ENCODE data around the gene PRSS50. TPM values are rescaled to one million over a fixed set of nuclear protein-coding genes. Genes with fewer than 3 reads are reported as not detected.
"Not testable (repeated sequence)": the region's sequence is repeated elsewhere in the genome, so short reads cannot be mapped to it uniquely, and the experiment has no call there.

PRSS50 gene
- total RNA-seq (0.26 TPM), polyA plus RNA-seq (0.10 TPM)

- Histone ChIP-seq H3K4me1 (ENCODE audit: insufficient read depth) (no peaks in the 10 kb centered on the region), H3K27ac (ENCODE audit: low read depth) (no peak within 1 kb of the TSS), H3K4me3 (ENCODE audit: low read depth, low read length) (no peak within 1 kb of the TSS), H3K36me3 (ENCODE audit: insufficient read depth) (no peaks in the 10 kb centered on the region)
- WGBS, result 43% methylated on average over 61 of the region's 61 CpGs
- no peak for DNase-seq (ENCODE audit: extremely low spot score)
Observed at GRCh38 chr3:46717447-46718231, at the start of gene PRSS50. Gene PRSS50 (minus strand): TSS chr3:46717869. CDS start chr3:46717824, 45 bp downstream.

DNA sequence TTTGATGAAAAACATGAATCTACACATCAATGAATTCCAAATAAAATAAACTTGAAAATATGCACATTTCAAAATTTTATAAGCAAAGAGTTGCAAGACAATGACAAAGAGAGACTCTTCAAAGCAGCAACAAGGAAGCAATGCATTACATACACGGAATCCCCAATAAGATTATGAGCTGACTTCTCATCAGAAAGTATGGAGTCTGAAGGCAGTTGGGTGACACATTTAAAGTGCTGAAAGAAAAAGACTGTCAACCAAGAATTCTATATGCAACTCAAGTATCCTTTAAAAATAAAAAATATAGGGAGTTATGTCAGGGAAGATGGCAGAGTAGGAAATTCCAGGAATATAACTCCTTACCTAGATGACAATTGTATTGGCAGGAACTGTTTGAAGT lies 46.5 kb upstream of the PRSS50 start:
- no peak for DNase-seq (ENCODE audit: extremely low spot score)
- WGBS, result 91% methylated on average over 1 of the region's 1 CpG
- H3K4me3 ChIP-seq (ENCODE audit: low read depth, low read length), result no peak overlapping the region
- H3K27ac ChIP-seq (ENCODE audit: low read depth), result no peak overlapping the region
- H3K4me1 ChIP-seq (ENCODE audit: insufficient read depth), result no peaks in the 10 kb centered on the region
- no peaks in the 10 kb centered on the region for H3K36me3 ChIP-seq (ENCODE audit: insufficient read depth)

DNA sequence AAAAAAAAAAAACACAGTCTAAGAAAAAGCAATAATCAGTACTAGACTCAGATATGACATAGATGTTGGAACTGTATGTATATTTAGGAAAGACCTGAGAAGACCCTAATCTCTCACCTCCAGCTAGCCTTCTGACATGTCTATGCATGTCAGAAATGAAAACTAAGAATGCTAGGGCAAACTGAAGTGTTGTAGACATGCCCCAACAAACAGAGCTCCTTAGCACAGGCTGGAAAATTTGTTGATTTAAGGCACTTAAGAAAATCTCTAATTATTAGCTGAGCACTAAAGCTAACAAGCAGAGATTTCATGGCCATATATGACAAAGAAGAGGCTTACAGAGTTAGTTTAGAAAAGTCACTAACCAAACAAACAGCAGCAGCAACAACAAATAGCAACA lies 45.5 kb upstream of the PRSS50 start:
- Histone ChIP-seq H3K4me3 (ENCODE audit: low read depth, low read length) (no peak overlapping the region), H3K36me3 (ENCODE audit: insufficient read depth) (no peaks in the 10 kb centered on the region), H3K27ac (ENCODE audit: low read depth) (no peak overlapping the region), H3K4me1 (ENCODE audit: insufficient read depth) (no peaks in the 10 kb centered on the region)
- no peak for DNase-seq (ENCODE audit: extremely low spot score)

DNA sequence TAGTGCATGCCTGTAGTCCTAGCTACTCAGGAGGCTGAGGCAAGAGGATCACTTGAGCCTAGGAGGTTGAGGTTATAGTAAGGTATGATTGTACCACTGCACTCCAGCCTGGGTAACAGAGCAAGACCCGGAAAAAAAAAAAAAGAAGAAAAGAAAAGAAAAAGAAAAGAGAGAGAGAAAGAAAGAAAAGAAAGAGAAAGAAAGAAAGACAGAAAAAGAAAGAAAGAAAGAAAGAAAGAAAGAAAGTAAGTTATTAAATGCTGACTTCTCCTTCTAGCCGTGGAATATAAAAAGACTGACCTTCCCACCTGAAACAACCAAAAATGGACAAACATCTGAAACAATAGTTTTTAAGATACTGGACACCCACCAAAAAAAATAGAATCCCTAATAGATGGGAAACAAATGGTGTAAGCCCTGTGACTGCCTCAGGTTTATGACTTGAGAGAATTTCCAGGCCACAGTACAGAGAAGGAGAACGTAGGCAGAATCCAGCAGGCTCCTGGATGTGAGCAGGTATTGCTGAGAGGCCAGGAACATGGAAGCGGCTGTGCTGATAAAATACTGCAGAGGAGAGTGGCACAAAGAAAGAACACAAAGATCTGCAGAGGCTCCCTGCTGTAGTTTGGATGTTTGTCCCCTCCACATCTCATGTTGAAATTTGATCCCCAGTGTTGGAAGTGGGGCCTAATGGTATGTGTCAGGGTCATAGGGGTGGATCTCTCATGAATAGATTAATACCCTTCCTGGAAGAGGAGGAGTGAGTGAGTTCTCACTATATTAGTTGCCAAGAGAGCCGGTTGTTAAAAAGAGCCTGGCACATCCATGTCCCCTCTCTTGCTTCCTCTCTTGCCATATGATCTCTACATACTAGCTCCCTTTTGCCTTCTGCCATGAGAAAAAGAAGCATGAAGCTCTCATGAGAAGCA lies 41.8 kb upstream of the PRSS50 start:
- H3K36me3 ChIP-seq (ENCODE audit: insufficient read depth), result no peaks in the 10 kb centered on the region
- H3K4me1 ChIP-seq (ENCODE audit: insufficient read depth), result no peaks in the 10 kb centered on the region
- no peak overlapping the region for H3K4me3 ChIP-seq (ENCODE audit: low read depth, low read length)
- 67% methylated on average over 5 of the region's 5 CpGs for WGBS
- DNase-seq (ENCODE audit: extremely low spot score), result no peak
- no peak overlapping the region for H3K27ac ChIP-seq (ENCODE audit: low read depth)

GRCh38 chr3:46756642-46757041 lies 39.0 kb upstream of the PRSS50 start:
- no peaks in the 10 kb centered on the region for H3K36me3 ChIP-seq (ENCODE audit: insufficient read depth)
- no peak overlapping the region for H3K27ac ChIP-seq (ENCODE audit: low read depth)
- no peaks in the 10 kb centered on the region for H3K4me1 ChIP-seq (ENCODE audit: insufficient read depth)
- H3K4me3 ChIP-seq (ENCODE audit: low read depth, low read length), result no peak overlapping the region
- no peak for DNase-seq (ENCODE audit: extremely low spot score)
- WGBS, result 90% methylated on average over 31 of the region's 31 CpGs

- WGBS, result 90% methylated on average over 6 of the region's 6 CpGs
Observed at GRCh38 chr3:46755646-46756045, 38.0 kb upstream of the PRSS50 start.

DNA sequence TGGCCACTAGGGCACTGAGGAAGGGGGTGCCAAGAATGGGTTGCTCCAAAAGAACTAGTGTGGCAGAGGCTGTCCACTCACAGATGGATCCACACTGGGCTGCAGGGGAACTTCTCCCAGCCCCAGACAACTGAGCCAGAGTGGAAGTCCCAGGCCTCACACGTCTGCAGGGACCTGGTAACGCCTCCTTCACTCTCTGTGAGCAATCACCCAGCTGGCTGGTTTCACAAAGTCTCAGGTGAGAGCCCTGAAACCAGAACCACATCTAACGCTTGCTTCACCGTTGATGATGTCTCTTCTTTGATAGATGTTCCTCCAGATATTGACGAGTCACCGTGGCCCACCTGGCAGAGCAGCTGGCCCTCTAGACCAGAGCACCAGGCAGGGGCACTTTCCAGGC lies 35.5 kb upstream of the PRSS50 start:
- WGBS, result 83% methylated on average over 6 of the region's 6 CpGs
- not testable (repeated sequence) for H3K36me3 ChIP-seq (ENCODE audit: insufficient read depth); H3K4me1 ChIP-seq (ENCODE audit: insufficient read depth); DNase-seq (ENCODE audit: extremely low spot score); H3K4me3 ChIP-seq (ENCODE audit: low read depth, low read length); H3K27ac ChIP-seq (ENCODE audit: low read depth)

More at GRCh38 chr3:46755646-46756045, 38.0 kb upstream of the PRSS50 start:
- Histone ChIP-seq H3K4me3 (ENCODE audit: low read depth, low read length) (no peak overlapping the region), H3K36me3 (ENCODE audit: insufficient read depth) (no peaks in the 10 kb centered on the region), H3K27ac (ENCODE audit: low read depth) (no peak overlapping the region), H3K4me1 (ENCODE audit: insufficient read depth) (no peaks in the 10 kb centered on the region)
- DNase-seq (ENCODE audit: extremely low spot score), result no peak

DNA sequence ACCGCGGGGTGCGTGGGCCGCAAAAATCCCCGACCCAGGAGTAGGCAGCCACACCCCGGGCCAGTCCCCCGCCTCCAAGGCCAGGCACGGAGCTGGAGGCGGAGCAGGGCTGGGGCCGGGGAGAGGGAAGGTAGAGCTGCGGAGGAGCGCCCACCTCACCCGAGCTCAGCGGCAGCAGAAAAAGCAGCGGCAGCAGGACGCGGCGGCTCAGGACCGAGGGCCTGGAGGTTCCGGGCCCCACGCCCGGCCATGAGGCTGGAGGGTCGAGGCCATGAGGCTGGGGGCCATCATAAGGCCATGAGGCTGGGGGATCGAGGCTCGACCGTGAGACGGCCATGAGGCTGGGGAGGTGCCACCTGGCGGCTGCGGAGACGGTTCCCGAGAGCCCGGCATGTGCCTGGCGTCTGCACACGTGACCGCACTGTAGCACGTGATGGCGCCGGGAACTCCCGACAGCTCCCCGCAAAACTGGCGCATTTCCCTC lies 32.9 kb upstream of the PRSS50 start:
- H3K4me3 ChIP-seq (ENCODE audit: low read depth, low read length), result no peak overlapping the region
- WGBS, result 89% methylated on average over 41 of the region's 41 CpGs
- H3K27ac ChIP-seq (ENCODE audit: low read depth), result no peak overlapping the region
- H3K36me3 ChIP-seq (ENCODE audit: insufficient read depth), result no peaks in the 10 kb centered on the region
- DNase-seq (ENCODE audit: extremely low spot score), result no peak
- no peaks in the 10 kb centered on the region for H3K4me1 ChIP-seq (ENCODE audit: insufficient read depth)

GRCh38 chr3:46749129-46749528 lies 31.5 kb upstream of the PRSS50 start:
- WGBS, result 91% methylated on average over 4 of the region's 4 CpGs
- H3K4me1 ChIP-seq (ENCODE audit: insufficient read depth), result no peaks in the 10 kb centered on the region
- no peak for DNase-seq (ENCODE audit: extremely low spot score)
- H3K36me3 ChIP-seq (ENCODE audit: insufficient read depth), result no peaks in the 10 kb centered on the region
- H3K4me3 ChIP-seq (ENCODE audit: low read depth, low read length), result no peak overlapping the region
- no peak overlapping the region for H3K27ac ChIP-seq (ENCODE audit: low read depth)

GRCh38 chr3:46748170-46748569 lies 30.5 kb upstream of the PRSS50 start:
- H3K27ac ChIP-seq (ENCODE audit: low read depth), result no peak overlapping the region
- WGBS, result 70% methylated on average over 2 of the region's 2 CpGs
- no peaks in the 10 kb centered on the region for H3K36me3 ChIP-seq (ENCODE audit: insufficient read depth)
- DNase-seq (ENCODE audit: extremely low spot score), result no peak
- no peak overlapping the region for H3K4me3 ChIP-seq (ENCODE audit: low read depth, low read length)
- no peaks in the 10 kb centered on the region for H3K4me1 ChIP-seq (ENCODE audit: insufficient read depth)

DNA sequence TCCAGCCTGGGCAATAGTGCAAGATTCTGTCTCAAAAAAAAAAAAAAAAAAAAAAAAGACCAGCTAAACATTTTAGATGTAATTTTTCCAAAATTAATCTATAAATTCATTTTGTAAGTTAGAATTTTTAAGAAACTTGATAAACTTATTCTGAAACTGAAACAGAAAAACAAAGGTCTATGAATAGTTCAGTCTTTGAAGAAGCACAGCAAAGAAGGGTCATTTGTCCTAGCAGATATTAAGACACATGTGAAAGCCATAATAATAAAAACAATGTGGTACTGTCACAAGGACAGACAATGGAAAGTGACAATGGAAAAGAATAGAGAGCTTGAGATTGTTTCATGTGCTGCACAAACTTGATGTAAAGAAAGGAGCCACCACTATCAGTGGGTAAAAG lies 29.0 kb upstream of the PRSS50 start:
- Histone ChIP-seq H3K4me1 (ENCODE audit: insufficient read depth) (no peaks in the 10 kb centered on the region), H3K27ac (ENCODE audit: low read depth) (no peak overlapping the region), H3K36me3 (ENCODE audit: insufficient read depth) (no peaks in the 10 kb centered on the region), H3K4me3 (ENCODE audit: low read depth, low read length) (no peak overlapping the region)
- DNase-seq (ENCODE audit: extremely low spot score), result no peak

- no peak for DNase-seq (ENCODE audit: extremely low spot score)
- 58% methylated on average over 12 of the region's 12 CpGs for WGBS
Observed at GRCh38 chr3:46742992-46743585, 25.4 kb upstream of the PRSS50 start.

DNA sequence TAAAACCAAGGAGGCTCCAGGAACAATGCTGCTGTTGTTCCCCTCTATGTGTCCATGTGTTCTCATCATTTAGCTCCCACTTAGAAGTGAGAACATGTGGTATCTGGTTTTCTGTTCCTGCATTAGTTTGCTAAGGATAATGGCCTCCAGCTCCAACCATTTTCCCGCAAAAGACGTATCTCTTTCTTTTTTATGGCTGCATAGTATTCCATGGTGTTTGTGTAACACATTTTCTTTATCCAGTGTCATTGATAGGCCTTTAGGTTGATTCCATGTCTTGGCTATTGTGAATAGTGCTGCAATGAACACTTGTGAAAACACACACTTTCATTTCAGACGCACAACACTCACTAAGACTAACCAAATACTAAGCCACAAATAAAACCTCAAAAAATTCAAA lies 21.9 kb upstream of the PRSS50 start:
- H3K27ac ChIP-seq (ENCODE audit: low read depth); H3K36me3 ChIP-seq (ENCODE audit: insufficient read depth); H3K4me3 ChIP-seq (ENCODE audit: low read depth, low read length); H3K4me1 ChIP-seq (ENCODE audit: insufficient read depth); DNase-seq (ENCODE audit: extremely low spot score): not testable (repeated sequence)
- 97% methylated on average over 3 of the region's 3 CpGs for WGBS

More at GRCh38 chr3:46742992-46743585, 25.4 kb upstream of the PRSS50 start:
- H3K36me3 ChIP-seq (ENCODE audit: insufficient read depth), result no peaks in the 10 kb centered on the region
- no peak overlapping the region for H3K27ac ChIP-seq (ENCODE audit: low read depth)
- H3K4me3 ChIP-seq (ENCODE audit: low read depth, low read length), result no peak overlapping the region
- H3K4me1 ChIP-seq (ENCODE audit: insufficient read depth), result no peaks in the 10 kb centered on the region
